Stimulated activated CD8-positive, alpha-beta memory T cell treated with anti-CD3 and anti-CD28 coated beads, Interleukin-7, amount 100 ng/mL, for 24 hours (primary cell): ENCODE measurements around the gene AP5B1.
"Not testable (repeated sequence)": the region's sequence is repeated elsewhere in the genome, so short reads cannot be mapped to it uniquely, and the experiment has no call there.

Experiments used
- DNase-seq: peaks from one replicate; pipeline ENCODE4 v3.0.0-alpha.2; 2020; ENCODE audit warnings: low read depth

Gene AP5B1

GRCh38 chr11:65767406-65767805 lies 13.4 kb downstream of the AP5B1 start:
- no peak for DNase-seq

GRCh38 chr11:65766535-65766934 lies 14.2 kb downstream of the AP5B1 start:
- DNase-seq: no peak

- no peak for DNase-seq
These were observed 16.3 kb downstream of the AP5B1 start for GRCh38 chr11:65764434-65764833.

- DNase-seq: not testable (repeated sequence)
These were observed 18.0 kb downstream of the AP5B1 start for GRCh38 chr11:65762816-65763215.

- not testable (repeated sequence) for DNase-seq
These were observed 18.6 kb downstream of the AP5B1 start for GRCh38 chr11:65762169-65762568.

- no peak for DNase-seq
These were observed 35.7 kb downstream of the AP5B1 start for GRCh38 chr11:65745049-65745448.

GRCh38 chr11:65744699-65745042 lies 36.1 kb downstream of the AP5B1 start:
- DNase-seq: no peak

- no peak for DNase-seq
These were observed 36.6 kb downstream of the AP5B1 start for GRCh38 chr11:65744026-65744698.

- no peak for DNase-seq
These were observed 37.1 kb downstream of the AP5B1 start for GRCh38 chr11:65743681-65744025.

GRCh38 chr11:65742353-65742752 lies 38.4 kb downstream of the AP5B1 start:
- DNase-seq: no peak

- no peak for DNase-seq
These were observed 39.6 kb downstream of the AP5B1 start for GRCh38 chr11:65741185-65741584.

- DNase-seq: no peak
These were observed 41.8 kb downstream of the AP5B1 start for GRCh38 chr11:65739022-65739421.

GRCh38 chr11:65736810-65737209 lies 44.0 kb downstream of the AP5B1 start:
- DNase-seq: no peak

GRCh38 chr11:65735111-65735510 lies 45.7 kb downstream of the AP5B1 start:
- DNase-seq: not testable (repeated sequence)

- no peak for DNase-seq
These were observed 50.3 kb downstream of the AP5B1 start for GRCh38 chr11:65730461-65730860.

GRCh38 chr11:65727865-65728264 lies 52.9 kb downstream of the AP5B1 start:
- DNase-seq: no peak

GRCh38 chr11:65726660-65727059 lies 54.1 kb downstream of the AP5B1 start:
- DNase-seq: no peak
